GM15510 (cell line): ENCODE measurements around the gene PTPN6.

ENCODE experiments used
- POLR2A ChIP-seq: IDR thresholded peaks from 3 replicates; pipeline ENCODE4 v1.6.1; 2011; ENCODE audit warnings: borderline replicate concordance; ENCODE audit not compliant: insufficient read length; ENCODE audit errors: extremely low read depth

PTPN6 gene

DNA sequence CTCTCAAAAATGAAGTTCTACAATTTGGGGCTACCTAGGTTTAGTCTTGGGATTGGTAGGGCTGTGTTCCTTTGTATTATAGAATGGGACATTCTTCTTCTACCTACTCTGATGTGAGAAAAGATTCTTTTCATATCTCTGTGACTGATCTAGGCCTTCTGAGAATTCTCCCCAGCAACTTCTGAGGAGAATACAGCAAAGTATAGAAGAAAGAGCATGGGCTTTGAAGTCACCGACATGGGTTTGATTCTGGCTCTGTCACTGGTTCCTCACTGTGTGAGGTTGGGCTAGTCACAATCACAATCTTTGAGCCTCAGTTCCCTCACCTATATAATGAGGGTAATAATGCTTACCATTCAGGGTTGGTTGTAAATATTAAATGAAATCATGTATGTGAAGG, 18.4 kb upstream of the PTPN6 start:
- TF ChIP-seq POLR2A: no peak

DNA sequence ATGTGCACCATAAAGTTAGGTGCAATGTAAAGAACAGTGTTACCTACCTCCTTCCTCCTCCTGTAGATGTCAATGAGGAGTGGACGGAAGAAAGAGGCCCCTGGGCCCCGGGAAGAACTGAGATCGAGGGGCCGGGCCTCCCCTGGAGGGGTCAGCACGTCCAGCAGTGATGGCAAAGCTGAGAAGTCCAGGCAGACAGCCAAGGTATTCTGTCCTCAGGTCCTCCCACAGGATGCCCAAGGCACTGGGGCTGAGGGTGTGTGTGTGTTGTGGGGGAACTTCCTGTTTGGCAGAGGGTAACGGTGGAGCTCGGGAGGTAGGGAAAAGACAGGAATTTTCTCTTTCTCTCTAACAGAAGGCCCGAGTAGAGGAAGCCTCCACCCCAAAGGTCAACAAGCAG, 17.0 kb upstream of the PTPN6 start:
- no peak for TF ChIP-seq POLR2A

DNA sequence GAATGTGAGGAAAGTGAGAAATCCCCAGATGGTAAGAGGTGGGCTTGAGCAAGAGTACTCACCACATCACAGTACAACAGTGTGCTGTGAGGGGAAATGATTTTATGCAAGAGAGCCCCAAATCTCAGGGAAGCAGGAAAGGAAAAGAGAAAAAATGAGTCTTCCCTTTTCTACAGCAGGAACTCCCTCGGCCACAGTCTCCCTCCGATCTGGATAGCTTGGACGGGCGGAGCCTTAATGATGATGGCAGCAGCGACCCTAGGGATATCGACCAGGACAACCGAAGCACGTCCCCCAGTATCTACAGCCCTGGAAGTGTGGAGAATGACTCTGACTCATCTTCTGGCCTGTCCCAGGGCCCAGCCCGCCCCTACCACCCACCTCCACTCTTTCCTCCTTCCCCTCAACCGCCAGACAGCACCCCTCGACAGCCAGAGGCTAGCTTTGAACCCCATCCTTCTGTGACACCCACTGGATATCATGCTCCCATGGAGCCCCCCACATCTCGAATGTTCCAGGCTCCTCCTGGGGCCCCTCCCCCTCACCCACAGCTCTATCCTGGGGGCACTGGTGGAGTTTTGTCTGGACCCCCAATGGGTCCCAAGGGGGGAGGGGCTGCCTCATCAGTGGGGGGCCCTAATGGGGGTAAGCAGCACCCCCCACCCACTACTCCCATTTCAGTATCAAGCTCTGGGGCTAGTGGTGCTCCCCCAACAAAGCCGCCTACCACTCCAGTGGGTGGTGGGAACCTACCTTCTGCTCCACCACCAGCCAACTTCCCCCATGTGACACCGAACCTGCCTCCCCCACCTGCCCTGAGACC, 15.6 kb upstream of the PTPN6 start:
- no peak for TF ChIP-seq POLR2A

DNA sequence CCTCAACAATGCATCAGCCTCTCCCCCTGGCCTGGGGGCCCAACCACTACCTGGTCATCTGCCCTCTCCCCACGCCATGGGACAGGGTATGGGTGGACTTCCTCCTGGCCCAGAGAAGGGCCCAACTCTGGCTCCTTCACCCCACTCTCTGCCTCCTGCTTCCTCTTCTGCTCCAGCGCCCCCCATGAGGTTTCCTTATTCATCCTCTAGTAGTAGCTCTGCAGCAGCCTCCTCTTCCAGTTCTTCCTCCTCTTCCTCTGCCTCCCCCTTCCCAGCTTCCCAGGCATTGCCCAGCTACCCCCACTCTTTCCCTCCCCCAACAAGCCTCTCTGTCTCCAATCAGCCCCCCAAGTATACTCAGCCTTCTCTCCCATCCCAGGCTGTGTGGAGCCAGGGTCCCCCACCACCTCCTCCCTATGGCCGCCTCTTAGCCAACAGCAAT, 14.9 kb upstream of the PTPN6 start:
- no peak for TF ChIP-seq POLR2A

DNA sequence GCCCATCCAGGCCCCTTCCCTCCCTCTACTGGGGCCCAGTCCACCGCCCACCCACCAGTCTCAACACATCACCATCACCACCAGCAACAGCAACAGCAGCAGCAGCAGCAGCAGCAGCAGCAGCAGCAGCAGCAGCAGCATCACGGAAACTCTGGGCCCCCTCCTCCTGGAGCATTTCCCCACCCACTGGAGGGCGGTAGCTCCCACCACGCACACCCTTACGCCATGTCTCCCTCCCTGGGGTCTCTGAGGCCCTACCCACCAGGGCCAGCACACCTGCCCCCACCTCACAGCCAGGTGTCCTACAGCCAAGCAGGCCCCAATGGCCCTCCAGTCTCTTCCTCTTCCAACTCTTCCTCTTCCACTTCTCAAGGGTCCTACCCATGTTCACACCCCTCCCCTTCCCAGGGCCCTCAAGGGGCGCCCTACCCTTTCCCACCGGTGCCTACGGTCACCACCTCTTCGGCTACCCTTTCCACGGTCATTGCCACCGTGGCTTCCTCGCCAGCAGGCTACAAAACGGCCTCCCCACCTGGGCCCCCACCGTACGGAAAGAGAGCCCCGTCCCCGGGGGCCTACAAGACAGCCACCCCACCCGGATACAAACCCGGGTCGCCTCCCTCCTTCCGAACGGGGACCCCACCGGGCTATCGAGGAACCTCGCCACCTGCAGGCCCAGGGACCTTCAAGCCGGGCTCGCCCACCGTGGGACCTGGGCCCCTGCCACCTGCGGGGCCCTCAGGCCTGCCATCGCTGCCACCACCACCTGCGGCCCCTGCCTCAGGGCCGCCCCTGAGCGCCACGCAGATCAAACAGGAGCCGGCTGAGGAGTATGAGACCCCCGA, 14.3 kb upstream of the PTPN6 start:
- peak; percentile 45 for TF ChIP-seq POLR2A

DNA sequence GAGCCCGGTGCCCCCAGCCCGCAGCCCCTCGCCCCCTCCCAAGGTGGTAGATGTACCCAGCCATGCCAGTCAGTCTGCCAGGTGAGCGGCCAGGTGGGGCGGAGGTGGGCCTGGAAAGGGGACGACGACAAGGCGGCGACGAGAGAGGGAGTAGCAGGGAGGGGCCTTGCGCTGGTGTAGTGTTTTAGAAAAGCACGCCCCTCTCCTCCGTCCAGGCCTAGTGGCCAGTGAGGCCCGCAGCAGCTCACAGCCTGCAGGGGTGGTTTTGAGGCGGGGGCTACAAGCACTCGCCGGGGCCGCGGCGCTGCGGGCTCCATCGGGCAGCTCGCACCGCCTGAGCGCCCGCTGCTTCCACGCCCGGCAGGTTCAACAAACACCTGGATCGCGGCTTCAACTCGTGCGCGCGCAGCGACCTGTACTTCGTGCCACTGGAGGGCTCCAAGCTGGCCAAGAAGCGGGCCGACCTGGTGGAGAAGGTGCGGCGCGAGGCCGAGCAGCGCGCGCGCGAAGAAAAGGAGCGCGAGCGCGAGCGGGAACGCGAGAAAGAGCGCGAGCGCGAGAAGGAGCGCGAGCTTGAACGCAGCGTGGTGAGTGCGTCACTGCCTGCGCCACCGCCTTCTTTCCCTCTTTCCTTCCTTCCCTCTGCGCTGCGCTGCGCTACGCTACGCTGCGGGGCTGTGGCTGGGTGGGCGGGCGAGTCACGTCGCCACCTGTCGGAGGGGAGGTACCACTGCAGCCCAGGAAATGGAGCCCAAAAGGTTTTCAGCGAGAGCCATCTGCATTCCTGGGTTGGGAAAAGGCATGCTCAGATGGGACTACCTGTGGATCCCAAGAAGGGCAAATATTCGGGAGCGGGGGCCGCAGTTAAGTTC, 13.4 kb upstream of the PTPN6 start:
- TF ChIP-seq POLR2A: peak; percentile 84

DNA sequence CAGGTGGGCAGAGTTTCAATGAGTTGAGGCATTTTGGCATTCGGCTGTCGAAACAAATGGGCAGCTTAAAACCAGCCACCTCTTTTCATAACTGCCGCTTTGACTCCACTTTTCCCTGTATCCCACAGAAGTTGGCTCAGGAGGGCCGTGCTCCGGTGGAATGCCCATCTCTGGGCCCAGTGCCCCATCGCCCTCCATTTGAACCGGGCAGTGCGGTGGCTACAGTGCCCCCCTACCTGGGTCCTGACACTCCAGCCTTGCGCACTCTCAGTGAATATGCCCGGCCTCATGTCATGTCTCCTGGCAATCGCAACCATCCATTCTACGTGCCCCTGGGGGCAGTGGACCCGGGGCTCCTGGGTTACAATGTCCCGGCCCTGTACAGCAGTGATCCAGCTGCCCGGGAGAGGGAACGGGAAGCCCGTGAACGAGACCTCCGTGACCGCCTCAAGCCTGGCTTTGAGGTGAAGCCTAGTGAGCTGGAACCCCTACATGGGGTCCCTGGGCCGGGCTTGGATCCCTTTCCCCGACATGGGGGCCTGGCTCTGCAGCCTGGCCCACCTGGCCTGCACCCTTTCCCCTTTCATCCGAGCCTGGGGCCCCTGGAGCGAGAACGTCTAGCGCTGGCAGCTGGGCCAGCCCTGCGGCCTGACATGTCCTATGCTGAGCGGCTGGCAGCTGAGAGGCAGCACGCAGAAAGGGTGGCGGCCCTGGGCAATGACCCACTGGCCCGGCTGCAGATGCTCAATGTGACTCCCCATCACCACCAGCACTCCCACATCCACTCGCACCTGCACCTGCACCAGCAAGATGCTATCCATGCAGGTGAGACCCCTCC, 12.6 kb upstream of the PTPN6 start:
- TF ChIP-seq POLR2A: no peak

DNA sequence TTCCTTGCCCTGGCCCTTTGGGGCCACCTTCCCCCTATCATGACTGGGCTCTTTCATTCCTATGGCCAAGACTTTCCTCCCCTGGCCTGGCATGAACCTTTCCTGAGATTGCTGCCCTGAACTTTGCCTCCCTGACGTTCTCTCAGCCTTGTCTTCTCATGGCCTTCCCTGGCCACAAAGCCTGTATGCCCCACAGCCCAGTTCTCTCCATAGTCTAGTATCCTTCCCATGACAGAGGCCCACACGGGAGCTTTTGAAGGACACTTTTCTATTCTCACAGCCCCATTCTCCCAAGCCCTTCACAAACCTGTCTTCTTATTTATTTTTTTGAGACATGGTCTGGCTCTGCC, 12.0 kb upstream of the PTPN6 start:
- TF ChIP-seq POLR2A: no peak

DNA sequence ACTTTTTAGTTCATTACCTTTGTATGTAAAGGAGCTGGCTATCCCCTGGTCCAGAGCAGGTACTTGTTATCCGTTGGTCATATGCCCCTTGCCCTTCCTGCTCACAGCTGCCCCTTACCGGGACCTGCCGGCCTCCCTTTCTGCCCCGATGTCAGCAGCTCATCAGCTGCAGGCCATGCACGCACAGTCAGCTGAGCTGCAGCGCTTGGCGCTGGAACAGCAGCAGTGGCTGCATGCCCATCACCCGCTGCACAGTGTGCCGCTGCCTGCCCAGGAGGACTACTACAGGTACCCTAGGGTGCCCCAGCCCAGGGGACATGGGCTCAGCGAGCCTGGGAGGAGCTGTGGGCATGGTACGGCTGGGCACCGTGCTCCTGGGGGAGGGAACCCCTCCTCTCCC, 9.9 kb upstream of the PTPN6 start:
- TF ChIP-seq POLR2A: no peak

DNA sequence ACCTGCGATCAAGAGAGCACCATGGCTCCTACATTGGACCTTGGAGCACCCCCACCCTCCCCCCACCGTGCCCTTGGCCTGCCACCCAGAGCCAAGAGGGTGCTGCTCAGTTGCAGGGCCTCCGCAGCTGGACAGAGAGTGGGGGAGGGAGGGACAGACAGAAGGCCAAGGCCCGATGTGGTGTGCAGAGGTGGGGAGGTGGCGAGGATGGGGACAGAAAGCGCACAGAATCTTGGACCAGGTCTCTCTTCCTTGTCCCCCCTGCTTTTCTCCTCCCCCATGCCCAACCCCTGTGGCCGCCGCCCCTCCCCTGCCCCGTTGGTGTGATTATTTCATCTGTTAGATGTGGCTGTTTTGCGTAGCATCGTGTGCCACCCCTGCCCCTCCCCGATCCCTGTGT, 9.4 kb upstream of the PTPN6 start:
- no peak for TF ChIP-seq POLR2A

DNA sequence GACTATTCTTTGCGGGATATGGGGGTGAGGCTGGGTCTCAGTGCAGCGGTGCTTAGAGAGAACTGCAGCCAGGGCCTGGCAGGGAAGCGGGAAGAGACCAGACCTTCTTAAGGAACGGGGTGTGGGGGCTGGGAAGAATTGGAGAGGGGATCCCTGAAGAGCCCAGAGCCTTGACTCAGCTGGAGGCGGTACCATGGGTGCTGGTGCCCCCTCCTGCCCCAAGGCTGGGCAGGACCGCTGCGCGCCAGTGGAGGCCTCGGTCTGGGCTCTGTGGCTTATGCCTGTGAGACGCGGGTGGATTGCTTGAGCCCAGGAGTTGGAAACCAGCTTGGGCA, 8.9 kb upstream of the PTPN6 start:
- TF ChIP-seq POLR2A: no peak

DNA sequence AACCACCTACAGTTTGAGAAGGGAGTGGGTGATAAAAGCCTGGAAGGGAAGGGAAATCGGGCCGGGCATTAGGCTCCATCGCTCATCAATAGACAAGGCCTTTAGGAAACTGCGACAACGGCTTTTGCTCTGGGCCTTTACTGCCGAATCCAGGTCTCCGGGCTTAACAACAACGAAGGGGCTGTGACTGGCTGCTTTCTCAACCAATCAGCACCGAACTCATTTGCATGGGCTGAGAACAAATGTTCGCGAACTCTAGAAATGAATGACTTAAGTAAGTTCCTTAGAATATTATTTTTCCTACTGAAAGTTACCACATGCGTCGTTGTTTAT, 7.8 kb upstream of the PTPN6 start:
- TF ChIP-seq POLR2A: no peak

DNA sequence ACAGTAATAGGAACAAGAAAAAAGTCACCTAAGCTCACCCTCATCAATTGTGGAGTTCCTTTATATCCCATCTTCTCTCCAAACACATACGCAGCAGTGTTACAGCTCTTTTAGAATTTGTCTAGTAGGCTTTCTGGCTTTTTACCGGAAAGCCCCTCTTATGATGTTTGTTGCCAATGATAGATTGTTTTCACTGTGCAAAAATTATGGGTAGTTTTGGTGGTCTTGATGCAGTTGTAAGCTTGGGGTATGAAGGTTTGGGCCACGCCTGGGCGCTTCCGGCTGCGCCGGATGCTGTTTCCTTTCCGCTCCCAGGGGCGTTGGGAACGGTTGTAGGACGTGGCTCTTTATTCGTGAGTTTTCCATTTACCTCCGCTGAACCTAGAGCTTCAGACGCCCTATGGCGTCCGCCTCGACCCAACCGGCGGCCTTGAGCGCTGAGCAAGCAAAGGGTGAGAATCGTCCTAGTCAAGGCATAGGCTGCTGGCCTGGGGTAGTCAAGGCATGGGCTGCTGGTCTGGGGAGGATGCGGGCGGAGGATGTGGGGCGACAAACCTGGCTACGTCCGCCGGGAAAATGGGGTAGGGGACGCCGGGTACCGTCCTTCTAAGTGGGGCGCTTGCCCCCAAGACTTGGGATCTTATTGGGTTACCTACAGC, 7.3 kb upstream of the PTPN6 start, which contains the start of the genes C12orf57 and RNU7-1:
Gene C12orf57, plus strand, starts transcription at position 301 of the 659 bp plus-strand sequence. Its CDS starts 100 bp downstream, at position 401.
Gene RNU7-1, plus strand, starts transcription at position 95 of the 659 bp plus-strand sequence.
- peak; percentile 99 for TF ChIP-seq POLR2A

DNA sequence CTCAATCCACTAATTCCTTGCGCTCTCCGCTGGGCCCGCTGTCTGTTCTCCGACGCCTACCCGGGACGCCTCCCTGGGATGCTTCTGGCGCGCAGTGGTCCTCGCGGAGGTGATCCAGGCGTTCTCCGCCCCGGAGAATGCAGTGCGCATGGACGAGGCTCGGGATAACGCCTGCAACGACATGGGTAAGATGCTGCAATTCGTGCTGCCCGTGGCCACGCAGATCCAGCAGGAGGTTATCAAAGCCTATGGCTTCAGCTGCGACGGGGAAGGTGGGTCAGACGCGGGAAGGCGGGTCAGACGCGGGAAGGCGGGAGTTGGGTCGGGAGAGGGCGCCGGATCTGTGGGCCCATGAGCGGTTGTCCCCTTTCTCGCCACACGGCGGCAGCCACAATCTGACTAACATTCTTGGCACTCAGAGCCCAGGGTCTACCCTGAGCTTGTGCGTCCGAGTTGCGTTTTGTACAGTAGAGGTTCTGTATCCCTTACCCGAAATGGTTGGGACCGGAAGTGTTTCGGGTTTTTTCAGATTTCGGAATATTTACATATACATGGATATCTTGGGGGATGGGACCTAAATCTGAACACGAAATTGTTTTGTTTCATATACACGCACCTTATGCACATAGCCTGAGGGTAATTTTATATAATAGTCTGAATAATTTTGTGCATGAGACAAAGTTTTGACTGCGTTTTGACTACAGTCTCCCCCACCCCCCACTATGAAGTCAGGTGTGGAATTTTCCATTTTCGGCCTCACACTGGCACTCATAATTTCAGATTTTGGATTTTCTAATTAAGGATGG, 6.6 kb upstream of the PTPN6 start:
- TF ChIP-seq POLR2A: no peak

DNA sequence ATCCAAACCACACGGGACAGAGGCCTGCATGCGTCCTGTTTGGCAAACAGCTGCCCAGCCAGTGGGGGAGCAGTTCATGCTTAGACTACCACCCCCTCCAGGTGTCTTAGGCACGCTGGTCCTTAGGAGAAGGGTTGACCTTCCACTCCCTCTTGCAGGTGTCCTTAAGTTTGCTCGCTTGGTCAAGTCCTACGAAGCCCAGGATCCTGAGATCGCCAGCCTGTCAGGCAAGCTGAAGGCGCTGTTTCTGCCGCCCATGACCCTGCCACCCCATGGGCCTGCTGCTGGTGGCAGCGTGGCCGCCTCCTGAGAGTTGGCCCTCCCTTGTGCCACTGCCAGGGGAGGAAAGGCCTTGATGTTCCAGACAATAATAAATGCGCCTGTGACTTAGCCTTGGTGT, 5.5 kb upstream of the PTPN6 start:
- TF ChIP-seq POLR2A: no peak
